ENCODE data around the gene MED6.

DNA sequence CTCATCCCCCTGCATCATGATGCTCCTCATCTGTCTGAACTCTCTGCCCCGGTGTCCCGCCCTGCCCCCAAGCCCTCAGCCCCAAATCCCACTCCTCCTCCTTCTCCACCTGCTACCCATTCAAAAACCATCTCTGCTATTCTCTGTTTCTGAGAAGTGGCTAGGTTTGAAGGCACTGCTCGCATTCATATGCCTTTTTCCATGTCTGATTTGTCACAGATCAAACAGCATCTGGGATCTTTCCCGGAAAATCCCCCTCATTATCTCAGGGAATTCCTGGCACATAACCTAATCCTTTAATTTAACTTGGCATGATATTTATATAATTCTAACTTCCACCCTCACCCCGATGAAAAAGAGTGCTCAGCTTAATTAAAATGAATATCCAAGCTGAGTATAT, 62.4 kb downstream of the MED6 start:
- TF ChIP-seq, protein P1, sequence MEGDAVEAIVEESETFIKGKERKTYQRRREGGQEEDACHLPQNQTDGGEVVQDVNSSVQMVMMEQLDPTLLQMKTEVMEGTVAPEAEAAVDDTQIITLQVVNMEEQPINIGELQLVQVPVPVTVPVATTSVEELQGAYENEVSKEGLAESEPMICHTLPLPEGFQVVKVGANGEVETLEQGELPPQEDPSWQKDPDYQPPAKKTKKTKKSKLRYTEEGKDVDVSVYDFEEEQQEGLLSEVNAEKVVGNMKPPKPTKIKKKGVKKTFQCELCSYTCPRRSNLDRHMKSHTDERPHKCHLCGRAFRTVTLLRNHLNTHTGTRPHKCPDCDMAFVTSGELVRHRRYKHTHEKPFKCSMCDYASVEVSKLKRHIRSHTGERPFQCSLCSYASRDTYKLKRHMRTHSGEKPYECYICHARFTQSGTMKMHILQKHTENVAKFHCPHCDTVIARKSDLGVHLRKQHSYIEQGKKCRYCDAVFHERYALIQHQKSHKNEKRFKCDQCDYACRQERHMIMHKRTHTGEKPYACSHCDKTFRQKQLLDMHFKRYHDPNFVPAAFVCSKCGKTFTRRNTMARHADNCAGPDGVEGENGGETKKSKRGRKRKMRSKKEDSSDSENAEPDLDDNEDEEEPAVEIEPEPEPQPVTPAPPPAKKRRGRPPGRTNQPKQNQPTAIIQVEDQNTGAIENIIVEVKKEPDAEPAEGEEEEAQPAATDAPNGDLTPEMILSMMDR (IDR thresholded peaks at IDR 0.05) = no peak
- TF ChIP-seq POLR2AphosphoS5 (IDR thresholded peaks at IDR 0.05) (no peak), POLR2A (IDR thresholded peaks at IDR 0.05) (no peak), EP300 (IDR thresholded peaks at IDR 0.05) (no peak)

Data from sigmoid colon (tissue), 4 donors.